Natural killer cell (primary cell): ENCODE data around the gene ZNF277. TPM values are rescaled to one million over a fixed set of nuclear protein-coding genes. Genes with fewer than 3 reads are reported as not detected.

Experiments used
- ATAC-seq, 3 donors: fragments of 150-1000 bp in 2 of 3; fragments of 200-7000 bp in 1 of 3; cut with Tn5 transposase; 1 replicate in 1 of 3; 2 replicates in 2 of 3; pipeline ENCODE4 v1.10.0; 2021; ENCODE audit warnings: mild to moderate bottlenecking in 2 of 3, moderate library complexity in 2 of 3
- DNase-seq, 2 donors: peaks; one replicate each; pipeline versions ENCODE4 v3.0.0 to v3.0.0-alpha.2; 2013 to 2021; ENCODE audit warnings: mixed read lengths in 1 of 2
- H3K27ac ChIP-seq: one replicate; pipeline ENCODE4 v1.5.1; 2013; ENCODE audit warnings: mild to moderate bottlenecking, low read length
- H3K27me3 ChIP-seq: one replicate; pipeline ENCODE4 v1.6.1; 2013; ENCODE audit warnings: low read length; ENCODE audit not compliant: control insufficient read depth, insufficient read depth
- H3K36me3 ChIP-seq: one replicate; pipeline ENCODE4 v1.6.1; 2013; ENCODE audit warnings: low read length; ENCODE audit not compliant: control insufficient read depth, insufficient read depth
- H3K4me1 ChIP-seq: one replicate; pipeline ENCODE4 v1.6.1; 2013; ENCODE audit warnings: low read length; ENCODE audit not compliant: control insufficient read depth, insufficient read depth
- H3K4me3 ChIP-seq: one replicate; pipeline ENCODE4 v1.5.1; 2013; ENCODE audit warnings: low read length
- H3K9me3 ChIP-seq: one replicate; pipeline ENCODE4 v1.6.1; 2013; ENCODE audit warnings: low read length; ENCODE audit not compliant: control insufficient read depth, insufficient read depth
- H3K27ac Mint-ChIP-seq, 2 donors: one replicate each; pipeline ENCODE4 v1.8.0; 2022; ENCODE audit warnings: mild to moderate bottlenecking in 2 of 2, mixed read lengths in 2 of 2, moderate library complexity in 1 of 2
- H3K27me3 Mint-ChIP-seq, 2 donors: one replicate each; pipeline ENCODE4 v1.8.0; 2022; ENCODE audit warnings: low read depth in 2 of 2, mixed read lengths in 2 of 2
- H3K36me3 Mint-ChIP-seq: one replicate; pipeline ENCODE4 v1.8.0; 2022; ENCODE audit warnings: mixed read lengths
- H3K4me1 Mint-ChIP-seq, 2 donors: one replicate each; pipeline ENCODE4 v1.8.0; 2022; ENCODE audit warnings: mixed read lengths in 2 of 2
- H3K4me3 Mint-ChIP-seq: one replicate; pipeline ENCODE4 v1.8.0; 2022; ENCODE audit warnings: mild to moderate bottlenecking, moderate library complexity, mixed read lengths
- H3K9me3 Mint-ChIP-seq, 2 donors: one replicate each; pipeline ENCODE4 v1.8.0; 2022; ENCODE audit warnings: mixed read lengths in 2 of 2
- CTCF ChIP-seq: fragments of 200-600 bp; IDR thresholded peaks from one replicate; pipeline ENCODE4 v1.8.0; 2022; ENCODE audit warnings: antibody characterized with exemption
- WGBS: methylation state at CpG from one replicate; pipeline ENCODE4 v1.1.7; 2013; ENCODE audit warnings: missing lambda C conversion rate; ENCODE audit not compliant: insufficient coverage; 5-methylcytosine and 5-hydroxymethylcytosine counted together
- intact Hi-C: fragments of 100-400 bp; cut with micrococcal nuclease; formaldehyde crosslinking; loops from one replicate; pipeline ENCODE4 v1.14.2; 2022
- total RNA-seq, 4 donors: library from RNA; stranded (reverse); fragments of 120-200 nt in 1 of 4; gene quantifications; one replicate each; pipeline versions ENCODE4 v1.2.3 to v1.2.4, GENCODE V29; 2013 to 2022

Gene ZNF277
- total RNA-seq, 3 donors from 2014 or later (not counting 1 experiment from before 2014, with no cell fraction given), result 13.0 to 20.8 (median 16.7) TPM

- no peak for DNase-seq
- H3K9me3 ChIP-seq, result no peaks in the 10 kb centered on the region
- no peaks in the 10 kb centered on the region for H3K27me3 Mint-ChIP-seq
- H3K27ac ChIP-seq, result no peak overlapping the region
- H3K4me1 ChIP-seq, result no peaks in the 10 kb centered on the region
- H3K4me3 Mint-ChIP-seq, result no peak overlapping the region
- peaks cover 48 to 49% of the 10 kb centered on the region in 2 donors for H3K4me1 Mint-ChIP-seq
- no peak for ATAC-seq
- H3K4me3 ChIP-seq, result no peak overlapping the region
- no peaks in the 10 kb centered on the region for H3K9me3 Mint-ChIP-seq
- 91% methylated on average over 1 of the region's 1 CpG for WGBS
- intact Hi-C loops, result no loop called here
- H3K36me3 ChIP-seq, result no peaks in the 10 kb centered on the region
- H3K27me3 ChIP-seq, result no peaks in the 10 kb centered on the region
- no peaks in the 10 kb centered on the region for H3K36me3 Mint-ChIP-seq
- H3K27ac Mint-ChIP-seq, result no peak overlapping the region
- TF ChIP-seq CTCF, result no peak
These were observed 27.7 kb downstream of the ZNF277 start for GRCh38 chr7:112234147-112234546.

DNA sequence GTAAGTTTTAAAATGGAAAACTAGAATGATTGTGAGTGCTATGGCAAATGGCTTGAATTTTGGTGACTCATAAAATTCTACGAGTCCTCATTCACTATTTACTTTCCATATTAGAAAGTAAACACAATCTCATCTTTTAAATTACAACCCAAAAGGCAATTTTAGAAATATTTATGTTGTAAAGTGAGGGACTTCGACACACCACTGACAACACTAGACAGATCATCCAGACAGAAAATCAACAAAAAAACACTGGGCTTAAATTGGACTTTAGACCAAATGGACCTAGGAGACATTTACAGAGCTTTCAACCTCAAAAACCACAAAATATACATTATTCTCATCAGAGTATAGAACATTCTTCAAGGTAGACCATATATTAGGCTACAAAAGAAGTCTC lies 30.1 kb downstream of the ZNF277 start:
- Mint-ChIP-seq H3K27me3 (no peaks in the 10 kb centered on the region), H3K4me3 (no peak overlapping the region), H3K36me3 (no peaks in the 10 kb centered on the region), H3K9me3 (peaks cover 0 to 6% of the 10 kb centered on the region in 2 donors), H3K4me1 (peaks cover 24 to 31% of the 10 kb centered on the region in 2 donors), H3K27ac (no peak overlapping the region)
- no peak for DNase-seq
- no CpG with 5 or more reads among the region's 2 CpGs for WGBS
- H3K27me3 ChIP-seq, result no peaks in the 10 kb centered on the region
- no peak for TF ChIP-seq CTCF
- no peak overlapping the region for H3K27ac ChIP-seq
- no peak overlapping the region for H3K4me3 ChIP-seq
- no peaks in the 10 kb centered on the region for H3K9me3 ChIP-seq
- no peaks in the 10 kb centered on the region for H3K4me1 ChIP-seq
- no peaks in the 10 kb centered on the region for H3K36me3 ChIP-seq
- intact Hi-C loops, result no loop called here
- no peak for ATAC-seq

DNA sequence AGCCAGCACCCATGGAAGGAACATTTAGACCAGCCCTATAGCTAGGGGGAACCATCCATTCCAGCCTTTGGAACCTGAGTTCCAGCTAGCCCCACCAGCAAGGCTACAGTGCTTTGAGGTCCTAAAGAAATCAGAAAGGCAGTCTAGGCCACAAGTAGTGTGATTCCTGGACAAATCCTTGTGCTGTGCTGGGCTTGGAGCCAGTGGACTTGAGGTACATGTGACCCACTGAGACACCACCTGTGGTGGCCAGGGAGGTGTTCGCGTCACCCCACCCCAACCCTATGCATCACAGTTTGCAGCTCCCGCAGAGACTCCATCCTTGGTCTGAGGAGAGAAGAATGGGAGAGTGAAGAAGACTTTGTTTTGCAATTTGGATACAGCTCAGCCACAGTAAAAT lies 31.8 kb downstream of the ZNF277 start:
- H3K4me3 Mint-ChIP-seq, result no peak overlapping the region
- H3K4me1 Mint-ChIP-seq, result peaks cover 18 to 20% of the 10 kb centered on the region in 2 donors

More for the DNA sequence above, 31.8 kb downstream of the ZNF277 start:
- no peaks in the 10 kb centered on the region for H3K36me3 ChIP-seq
- Mint-ChIP-seq H3K36me3 (no peaks in the 10 kb centered on the region), H3K27ac (no peak overlapping the region), H3K27me3 (no peaks in the 10 kb centered on the region), H3K9me3 (peaks cover 0 to 7% of the 10 kb centered on the region in 2 donors)
- ATAC-seq (no peak), DNase-seq (no peak)
- intact Hi-C loops, result no loop called here
- no peak overlapping the region for H3K4me3 ChIP-seq
- H3K4me1 ChIP-seq, result no peaks in the 10 kb centered on the region
- H3K9me3 ChIP-seq, result no peaks in the 10 kb centered on the region
- WGBS, result no CpG with 5 or more reads among the region's 3 CpGs
- no peaks in the 10 kb centered on the region for H3K27me3 ChIP-seq
- no peak overlapping the region for H3K27ac ChIP-seq
- TF ChIP-seq CTCF, result no peak
